HepG2 (cell line): ENCODE measurements around the gene IMPG2. TPM values are rescaled to one million over a fixed set of nuclear protein-coding genes. Genes with fewer than 3 reads are reported as not detected.

Experiments
- ZBTB34 ChIP-seq: sonication (generic); formaldehyde crosslinking; IDR thresholded peaks from 2 replicates; pipeline ENCODE4 v1.8.0; 2022; ENCODE audit warnings: mild to moderate bottlenecking, missing genetic modification reagents
- polyA plus RNA-seq, 8 experiments: library from polyadenylated mRNA; depleted of rRNA in 3 of 8; stranded (reverse) in 7 of 8; unstranded in 1 of 8; fragments of >200 nt; fragmentation: Illumina TruSeq in 4 of 8; extraction: Trizol in 4 of 8; gene quantifications; 2 replicates each; pipeline versions ENCODE4 v1.2.1 to v1.2.3, GENCODE V29; 2011 to 2016; ENCODE audit warnings: low read depth in 4 of 8, missing spikeins in 1 of 8, mixed read lengths in 1 of 8; ENCODE audit not compliant: insufficient read depth in 1 of 8
- total RNA-seq, 5 experiments: library from RNA; depleted of rRNA; stranded (reverse); fragments of >200 nt; fragmentation: Illumina TruSeq; extraction: Trizol; gene quantifications; 2 replicates each; pipeline ENCODE4 v1.2.3, GENCODE V29; 2016; ENCODE audit warnings: low read depth in 1 of 5

The IMPG2 gene
- total and polyA plus RNA-seq, 2 of the 13 experiments (the other 11 are each of a cell fraction or from before 2014, with no cell fraction given), result 0.02 to 0.03 TPM

GRCh38 chr3:101177577-101177976 is 142.8 kb downstream of the IMPG2 start (continued):
- no peak for TF ChIP-seq ZBTB34 (CRISPR knock-in tag)
- TF ChIP-seq, all 625 proteins: peak for 0

Other genes with a start within 250 kb of the IMPG2 start
- 10.0 and 10.3 TPM in 2 replicates for gene SENP7, start 192.6 kb upstream of the IMPG2 start, total RNA-seq (2016; rRNA removed; fragmentation: Illumina TruSeq; extraction: Trizol)
- gene SENP7, start 192.6 kb upstream of the IMPG2 start, polyA plus RNA-seq (2011; rRNA removed), result 9.1 and 10.4 TPM in 2 replicates
- gene TRMT10C, start 241.3 kb upstream of the IMPG2 start, total RNA-seq (2016; rRNA removed; fragmentation: Illumina TruSeq; extraction: Trizol), result 39.2 and 58.8 TPM in 2 replicates
- gene TRMT10C, start 241.3 kb upstream of the IMPG2 start, polyA plus RNA-seq (2011; rRNA removed), result 9.7 and 10.8 TPM in 2 replicates